Gastrocnemius medialis (tissue), 4 donors: Measurements from ENCODE around the gene SKIC2. TPM values are rescaled to one million over a fixed set of nuclear protein-coding genes. Genes with fewer than 3 reads are reported as not detected.
A peak's percentile ranks its signal among the peaks of the same experiment; 100 is the strongest.
"Not testable (repeated sequence)": the region's sequence is repeated elsewhere in the genome, so short reads cannot be mapped to it uniquely, and the experiment has no call there.

ENCODE experiments used
- ATAC-seq, 2 donors: fragments of 150-250 bp; one replicate each; pipeline ENCODE4 v1.9.1; 2016
- DNase-seq, 2 donors: peaks; one replicate each; pipeline ENCODE4 v3.0.0-alpha.2; 2019
- H3K27ac ChIP-seq, 4 donors: fragments of 200-600 bp; sonication (generic); 1 replicate in 1 of 4; 2 replicates in 3 of 4; pipeline ENCODE4 v1.5.1; 2016 to 2018; ENCODE audit warnings: mild to moderate bottlenecking in 2 of 4, moderate library complexity in 1 of 4
- H3K27me3 ChIP-seq, 3 donors: fragments of 200-600 bp; sonication (generic) in 2 of 3; 1 replicate in 1 of 3; 2 replicates in 2 of 3; pipeline versions ENCODE4 v1.5.1 to v1.6.0; 2016 to 2019; ENCODE audit warnings: mild to moderate bottlenecking in 1 of 3, moderate library complexity in 1 of 3
- H3K36me3 ChIP-seq, 2 donors: fragments of 200-600 bp; sonication (generic) in 1 of 2; one replicate each; pipeline ENCODE4 v1.5.1; 2017 to 2018
- H3K4me1 ChIP-seq, 2 donors: fragments of 200-600 bp; sonication (generic) in 1 of 2; one replicate each; pipeline ENCODE4 v1.5.1; 2016 to 2017; ENCODE audit warnings: mild to moderate bottlenecking in 2 of 2
- H3K4me3 ChIP-seq, 4 donors: fragments of 200-600 bp; sonication (generic) in 3 of 4; 1 replicate in 1 of 4; 2 replicates in 3 of 4; pipeline ENCODE4 v1.5.1; 2016 to 2019; ENCODE audit warnings: mild to moderate bottlenecking in 2 of 4
- H3K9me3 ChIP-seq, 3 donors: fragments of 200-600 bp; sonication (generic) in 2 of 3; 1 replicate in 1 of 3; 2 replicates in 2 of 3; pipeline ENCODE4 v1.5.1; 2016 to 2019
- CTCF ChIP-seq, 5 experiments: fragments of 450-650 bp in 3 of 5; fragments of 200-600 bp in 2 of 5; sonication (generic) in 2 of 5; IDR thresholded peaks in 4 of 5; conservative IDR thresholded peaks in 1 of 5; 1 replicate in 4 of 5; 2 replicates in 1 of 5; pipeline ENCODE4 v1.5.1; 2016 to 2019; ENCODE audit warnings: antibody characterized with exemption in 5 of 5, mild to moderate bottlenecking in 3 of 5, moderate library complexity in 3 of 5
- POLR2A ChIP-seq, 2 donors: fragments of 450-650 bp; IDR thresholded peaks; one replicate each; pipeline ENCODE4 v1.6.1; 2017; ENCODE audit warnings: antibody characterized with exemption in 2 of 2, mild to moderate bottlenecking in 2 of 2, moderate library complexity in 2 of 2
- in situ Hi-C, 4 donors: fragments of 200-750 bp; cut with MboI; loops; one replicate each; pipeline versions ENCODE4 v1.15.0 to v1.8.0; 2017; ENCODE audit warnings: low sequenced_read_pairs in 4 of 4
- intact Hi-C: fragments of 100-400 bp; cut with DNase I; formaldehyde crosslinking; loops from one replicate; pipeline ENCODE4 v1.15.1; 2023; ENCODE audit warnings: low total_unique reads
- total RNA-seq, 4 donors: library from RNA; depleted of rRNA; stranded (reverse); fragments of >200 nt; gene quantifications; one replicate each; pipeline versions ENCODE4 v1.1.0 to v1.2.3, GENCODE V29; 2016

Gene SKIC2
- total RNA-seq, 4 donors from 2014 or later, result 21.2 to 51.9 (median 22.7) TPM

DNA sequence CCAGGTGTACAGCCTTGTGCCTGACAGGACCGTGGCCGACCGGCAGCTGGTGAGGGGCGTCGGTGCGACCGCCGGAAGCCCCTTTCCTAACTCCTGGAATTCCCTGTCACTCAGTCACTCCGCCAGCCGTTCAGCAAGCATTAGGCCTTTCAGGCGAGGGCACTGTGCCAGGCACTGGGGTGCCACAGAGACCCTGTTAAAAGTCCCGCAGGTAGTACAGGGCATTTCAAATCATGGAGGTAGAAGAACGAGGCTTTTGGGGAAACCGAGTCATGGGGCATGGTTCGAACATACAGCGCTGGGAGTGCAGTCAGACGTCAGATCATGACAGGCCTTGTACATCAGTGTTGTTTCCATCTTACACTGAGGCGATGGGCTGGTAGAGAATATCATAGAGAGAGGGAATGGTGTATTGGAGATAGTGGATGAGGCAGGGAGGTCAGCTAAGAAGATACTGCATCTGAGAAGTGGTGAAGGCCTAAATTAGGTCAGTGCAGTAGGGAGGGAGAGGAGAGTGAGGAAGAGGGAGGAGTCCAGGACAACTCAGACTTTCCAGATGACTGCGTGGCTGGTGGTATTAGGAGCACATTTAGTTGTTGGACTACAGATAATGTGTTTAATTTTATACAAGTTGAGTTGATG is 13.9 kb downstream of the SKIC2 start:
- Histone ChIP-seq H3K27ac (peak overlapping the region; percentile 90 to 97 (median 92)), H3K27me3 (no peaks in the 10 kb centered on the region), H3K9me3 (no peaks in the 10 kb centered on the region), H3K36me3 (peaks cover 0 to 23% of the 10 kb centered on the region in 2 donors), H3K4me1 (peaks cover 23 to 29% of the 10 kb centered on the region in 2 donors), H3K4me3 (peak overlapping the region; percentile 74 to 91 (median 85))
- intact Hi-C loops, result loop anchor here (1.0 to 10.0 kb wide), 4 partner anchors 14 to 1908 kb away; partner anchors contain the start of genes AGPAT1, CLIC1, POLR1H and PPP1R11
- TF ChIP-seq CTCF (IDR thresholded peaks at IDR 0.05 in 4 of 5, conservative IDR thresholded peaks at IDR 0.05 in 1 of 5) (no peak), POLR2A (IDR thresholded peaks at IDR 0.05) (no peak)
- no peak for DNase-seq
- ATAC-seq, result no peak
- in situ Hi-C loops, result loop anchor here (10.0 to 25.0 kb wide), 7 partner anchors 78 to 989 kb away; partner anchors contain the start of genes AGER (in 1 of the 4), AGPAT1 (in 1 of the 4), APOM (in 1 of the 4) and ATF6B (in 1 of the 4)

DNA sequence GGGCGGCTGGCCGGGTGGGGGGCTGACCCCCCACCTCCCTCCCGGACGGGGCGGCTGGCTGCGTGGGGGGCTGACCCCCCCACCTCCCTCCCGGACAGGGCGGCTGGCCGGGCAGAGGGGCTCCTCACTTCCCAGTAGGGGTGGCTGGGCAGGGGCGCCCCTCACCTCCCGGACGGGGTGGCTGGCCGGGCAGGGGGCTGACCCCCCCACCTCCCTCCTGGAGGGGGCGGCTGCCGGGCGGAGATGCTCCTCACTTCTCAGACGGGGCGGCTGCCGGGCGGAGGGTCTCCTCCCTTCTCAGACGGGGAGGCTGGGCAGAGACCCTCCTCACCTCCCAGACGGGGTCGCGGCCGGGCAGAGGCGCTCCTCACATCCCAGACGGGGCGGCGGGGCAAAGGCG is 17.1 kb downstream of the SKIC2 start:
- Histone ChIP-seq H3K36me3 (peaks cover 0 to 19% of the 10 kb centered on the region in 2 donors), H3K4me1 (peaks cover 16 to 20% of the 10 kb centered on the region in 2 donors)
- H3K27me3 ChIP-seq, H3K27ac ChIP-seq, H3K4me3 ChIP-seq, ATAC-seq, DNase-seq, H3K9me3 ChIP-seq: not testable (repeated sequence)
- intact Hi-C loops, result loop anchor here (10.0 kb wide), 3 partner anchors 199 to 1911 kb away; partner anchors contain the start of genes AGPAT1, CLIC1, POLR1H and PPP1R11
- in situ Hi-C loops, result loop anchor here in 1 of 4 donors (10.0 kb wide), 1 partner anchor 81 kb away; the partner anchor contains the start of gene EHMT2

- ATAC-seq, result no peak
- Histone ChIP-seq H3K4me3 (no peak overlapping the region), H3K9me3 (no peaks in the 10 kb centered on the region), H3K36me3 (peaks cover 0 to 19% of the 10 kb centered on the region in 2 donors), H3K27ac (no peak overlapping the region), H3K27me3 (no peaks in the 10 kb centered on the region), H3K4me1 (peaks cover 7 to 10% of the 10 kb centered on the region in 2 donors)
- intact Hi-C loops (loop anchor here (10.0 kb wide), 3 partner anchors 197 to 1913 kb away; partner anchors contain the start of genes AGPAT1, CLIC1, POLR1H and PPP1R11), in situ Hi-C loops (loop anchor here in 1 of 4 donors (10.0 kb wide), 1 partner anchor 83 kb away; the partner anchor contains the start of gene EHMT2)
- no peak for DNase-seq
- no peak for TF ChIP-seq CTCF (IDR thresholded peaks at IDR 0.05 in 4 of 5, conservative IDR thresholded peaks at IDR 0.05 in 1 of 5)
- TF ChIP-seq POLR2A (IDR thresholded peaks at IDR 0.05), result no peak
These were observed 18.9 kb downstream of the SKIC2 start for GRCh38 chr6:31977816-31978431.

DNA sequence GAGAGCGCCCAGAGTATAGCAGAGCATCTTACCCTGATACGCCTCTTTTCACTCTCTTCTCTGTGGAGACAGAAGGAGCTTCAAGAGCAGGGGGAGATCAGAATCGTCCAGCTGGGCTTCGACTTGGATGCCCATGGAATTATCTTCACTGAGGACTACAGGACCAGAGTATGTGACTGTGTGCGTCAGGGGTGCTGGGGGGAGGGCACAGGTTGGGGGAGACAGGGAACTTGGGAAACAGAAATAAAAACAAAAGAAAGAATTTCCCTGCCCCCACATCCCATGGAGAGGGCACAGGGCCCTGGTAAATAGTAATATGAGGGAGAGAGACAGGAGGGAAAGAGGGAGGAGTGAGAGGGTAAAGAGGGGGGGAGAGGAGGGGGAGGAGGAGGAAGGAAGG is 19.9 kb downstream of the SKIC2 start:
- no peaks in the 10 kb centered on the region for H3K9me3 ChIP-seq
- no peak for DNase-seq
- in situ Hi-C loops (loop anchor here in 1 of 4 donors (10.0 kb wide), 1 partner anchor 84 kb away; the partner anchor contains the start of gene EHMT2), intact Hi-C loops (loop anchor here (10.0 kb wide), 3 partner anchors 196 to 1914 kb away; partner anchors contain the start of genes AGPAT1, CLIC1, POLR1H and PPP1R11)
- no peaks in the 10 kb centered on the region for H3K27me3 ChIP-seq
- H3K4me3 ChIP-seq, result no peak overlapping the region
- peaks cover 0 to 19% of the 10 kb centered on the region in 2 donors for H3K36me3 ChIP-seq
- no peak for TF ChIP-seq CTCF (IDR thresholded peaks at IDR 0.05 in 4 of 5, conservative IDR thresholded peaks at IDR 0.05 in 1 of 5)
- TF ChIP-seq POLR2A (IDR thresholded peaks at IDR 0.05), result no peak
- peaks cover 0 to under 1% of the 10 kb centered on the region in 2 donors for H3K4me1 ChIP-seq
- ATAC-seq, result no peak
- H3K27ac ChIP-seq, result no peak overlapping the region
